ENCODE measurements around the gene MMD2. TPM values are rescaled to one million over a fixed set of nuclear protein-coding genes. Genes with fewer than 3 reads are reported as not detected.

MMD2 gene
- total and polyA plus RNA-seq, 3 experiments from 2014 or later = not detected

GRCh38 chr7:4871056-4871680 lies 87.8 kb downstream of the MMD2 start:
- Histone ChIP-seq H3K9me3 (ENCODE audit: low read length) (no peaks in the 10 kb centered on the region), H3K27ac (ENCODE audit: low read depth, low read length) (no peak overlapping the region), H3K36me3 (ENCODE audit: insufficient read depth, low read length) (no peaks in the 10 kb centered on the region), H3K4me3 (ENCODE audit: low read length) (no peak overlapping the region), H3K27me3 (ENCODE audit: insufficient read depth, low read length, poor library complexity, severe bottlenecking) (no peaks in the 10 kb centered on the region), H3K4me1 (ENCODE audit: insufficient read depth, low read length) (no peaks in the 10 kb centered on the region)
- peak in 1 of 5 donors; percentile 3 for DNase-seq
- Mint-ChIP-seq H3K36me3 (no peaks in the 10 kb centered on the region), H3K27me3 (peaks cover 23 to 45% of the 10 kb centered on the region in 2 donors), H3K4me1 (peaks cover 2 to 13% (median 5%) of the 10 kb centered on the region in 3 donors), H3K9me3 (peaks cover 0 to 3% (median 2%) of the 10 kb centered on the region in 5 donors), H3K27ac (no peak overlapping the region), H3K4me3 (no peak overlapping the region)
- ChIA-PET CTCF (no interaction called here), POLR2A (no interaction called here)

- POLR2A ChIA-PET = no interaction called here
- Mint-ChIP-seq H3K9me3 (peaks cover 0 to 8% (median 2%) of the 10 kb centered on the region in 5 donors), H3K36me3 (no peaks in the 10 kb centered on the region), H3K27me3 (peaks cover 33 to 69% of the 10 kb centered on the region in 2 donors), H3K27ac (no peak overlapping the region), H3K4me1 (peaks cover 2 to 13% (median 5%) of the 10 kb centered on the region in 3 donors), H3K4me3 (no peak overlapping the region)
- CTCF ChIA-PET = no interaction called here
- no peaks in the 10 kb centered on the region for H3K36me3 ChIP-seq (ENCODE audit: insufficient read depth, low read length)
- no peaks in the 10 kb centered on the region for H3K27me3 ChIP-seq (ENCODE audit: insufficient read depth, low read length, poor library complexity, severe bottlenecking)
- H3K4me3 ChIP-seq (ENCODE audit: low read length) = no peak overlapping the region
- no peaks in the 10 kb centered on the region for H3K9me3 ChIP-seq (ENCODE audit: low read length)
- no peak for DNase-seq
- no peaks in the 10 kb centered on the region for H3K4me1 ChIP-seq (ENCODE audit: insufficient read depth, low read length)
- H3K27ac ChIP-seq (ENCODE audit: low read depth, low read length) = no peak overlapping the region
These were observed 90.5 kb downstream of the MMD2 start for GRCh38 chr7:4868493-4868892.

- Mint-ChIP-seq H3K36me3 (peaks cover 0 to 2% (median 0%) of the 10 kb centered on the region in 3 donors), H3K27ac (no peak overlapping the region), H3K27me3 (peaks cover 33 to 69% of the 10 kb centered on the region in 2 donors), H3K9me3 (peaks cover 0 to 15% (median 5%) of the 10 kb centered on the region in 5 donors), H3K4me3 (no peak overlapping the region), H3K4me1 (peaks cover 2 to 5% (median 5%) of the 10 kb centered on the region in 3 donors)
- Histone ChIP-seq H3K36me3 (ENCODE audit: insufficient read depth, low read length) (no peaks in the 10 kb centered on the region), H3K27me3 (ENCODE audit: insufficient read depth, low read length, poor library complexity, severe bottlenecking) (no peaks in the 10 kb centered on the region), H3K9me3 (ENCODE audit: low read length) (no peaks in the 10 kb centered on the region), H3K4me1 (ENCODE audit: insufficient read depth, low read length) (no peaks in the 10 kb centered on the region), H3K4me3 (ENCODE audit: low read length) (no peak overlapping the region), H3K27ac (ENCODE audit: low read depth, low read length) (no peak overlapping the region)
- no peak for DNase-seq
- ChIA-PET CTCF (no interaction called here), POLR2A (no interaction called here)
These were observed 92.2 kb downstream of the MMD2 start for GRCh38 chr7:4866528-4867496.

- peaks cover 0 to 5% (median 0%) of the 10 kb centered on the region in 3 donors for H3K4me1 Mint-ChIP-seq
- Histone ChIP-seq H3K27ac (ENCODE audit: low read depth, low read length) (no peak overlapping the region), H3K4me1 (ENCODE audit: insufficient read depth, low read length) (no peaks in the 10 kb centered on the region), H3K36me3 (ENCODE audit: insufficient read depth, low read length) (no peaks in the 10 kb centered on the region), H3K27me3 (ENCODE audit: insufficient read depth, low read length, poor library complexity, severe bottlenecking) (peaks cover 6% of the 10 kb centered on the region), H3K9me3 (ENCODE audit: low read length) (no peaks in the 10 kb centered on the region), H3K4me3 (ENCODE audit: low read length) (no peak overlapping the region)
- H3K4me3 Mint-ChIP-seq = peak overlapping the region in 6 of 7 donors; percentile 21 to 68 (median 48)
- POLR2A ChIA-PET = no interaction called here
- no peak for DNase-seq
- H3K27ac Mint-ChIP-seq = peak overlapping the region in 1 of 8 donors; percentile 83
- CTCF ChIA-PET = no interaction called here
- peaks cover 0 to 15% (median 4%) of the 10 kb centered on the region in 5 donors for H3K9me3 Mint-ChIP-seq
- peaks cover 20 to 80% of the 10 kb centered on the region in 2 donors for H3K27me3 Mint-ChIP-seq
- peaks cover 0 to 2% (median 0%) of the 10 kb centered on the region in 3 donors for H3K36me3 Mint-ChIP-seq
These were observed 96.8 kb downstream of the MMD2 start for GRCh38 chr7:4862156-4862555.

- Mint-ChIP-seq H3K36me3 (peaks cover 0 to 2% (median 0%) of the 10 kb centered on the region in 3 donors), H3K4me3 (peak within 1 kb of the TSS; percentile 16 to 79 (median 63)), H3K4me1 (peaks cover 0 to 5% (median 0%) of the 10 kb centered on the region in 3 donors), H3K9me3 (peaks cover 0 to 15% (median 4%) of the 10 kb centered on the region in 5 donors), H3K27ac (peak within 1 kb of the TSS in 2 of 8 donors; percentile 43 to 83), H3K27me3 (peaks cover 20 to 81% of the 10 kb centered on the region in 2 donors)
- Histone ChIP-seq H3K4me1 (ENCODE audit: insufficient read depth, low read length) (no peaks in the 10 kb centered on the region), H3K36me3 (ENCODE audit: insufficient read depth, low read length) (no peaks in the 10 kb centered on the region), H3K4me3 (ENCODE audit: low read length) (no peak within 1 kb of the TSS), H3K27me3 (ENCODE audit: insufficient read depth, low read length, poor library complexity, severe bottlenecking) (peaks cover 6% of the 10 kb centered on the region), H3K9me3 (ENCODE audit: low read length) (no peaks in the 10 kb centered on the region), H3K27ac (ENCODE audit: low read depth, low read length) (no peak within 1 kb of the TSS)
- CTCF ChIA-PET = no interaction called here
- peak in 3 of 5 donors; percentile 32 to 51 (median 44) for DNase-seq
- POLR2A ChIA-PET = no interaction called here
These were observed 97.3 kb downstream of the MMD2 start, which contains the start of gene PAPOLB for GRCh38 chr7:4861673-4862072. PAPOLB (minus strand) TSS chr7:4862030; CDS start chr7:4861810, 220 bp downstream.

- peaks cover 0 to 5% (median 0%) of the 10 kb centered on the region in 3 donors for H3K4me1 Mint-ChIP-seq
- H3K27ac Mint-ChIP-seq = peak overlapping the region in 2 of 8 donors; percentile 35 to 43
- no peak overlapping the region for H3K4me3 ChIP-seq (ENCODE audit: low read length)
- H3K9me3 Mint-ChIP-seq = peaks cover 0 to 14% (median 4%) of the 10 kb centered on the region in 5 donors
- ChIA-PET POLR2A (no interaction called here), CTCF (no interaction called here)
- H3K27me3 Mint-ChIP-seq = peaks cover 20 to 82% of the 10 kb centered on the region in 2 donors
- peak overlapping the region in 6 of 7 donors; percentile 0 to 68 (median 63) for H3K4me3 Mint-ChIP-seq
- peaks cover 0 to 2% (median 0%) of the 10 kb centered on the region in 3 donors for H3K36me3 Mint-ChIP-seq
- no peak overlapping the region for H3K27ac ChIP-seq (ENCODE audit: low read depth, low read length)
- H3K9me3 ChIP-seq (ENCODE audit: low read length) = no peaks in the 10 kb centered on the region
- DNase-seq = no peak
- no peaks in the 10 kb centered on the region for H3K36me3 ChIP-seq (ENCODE audit: insufficient read depth, low read length)
- peaks cover 6% of the 10 kb centered on the region for H3K27me3 ChIP-seq (ENCODE audit: insufficient read depth, low read length, poor library complexity, severe bottlenecking)
- no peaks in the 10 kb centered on the region for H3K4me1 ChIP-seq (ENCODE audit: insufficient read depth, low read length)
These were observed 97.8 kb downstream of the MMD2 start for GRCh38 chr7:4861227-4861626.

GRCh38 chr7:4857189-4857588 lies 101.8 kb downstream of the MMD2 start:
- Histone ChIP-seq H3K27ac (ENCODE audit: low read depth, low read length) (no peak overlapping the region), H3K36me3 (ENCODE audit: insufficient read depth, low read length) (no peaks in the 10 kb centered on the region), H3K27me3 (ENCODE audit: insufficient read depth, low read length, poor library complexity, severe bottlenecking) (peaks cover 6% of the 10 kb centered on the region), H3K9me3 (ENCODE audit: low read length) (no peaks in the 10 kb centered on the region), H3K4me3 (ENCODE audit: low read length) (no peak overlapping the region), H3K4me1 (ENCODE audit: insufficient read depth, low read length) (no peaks in the 10 kb centered on the region)
- no peak for DNase-seq
- ChIA-PET CTCF (no interaction called here), POLR2A (no interaction called here)
- no peak overlapping the region for H3K4me3 Mint-ChIP-seq
- no peaks in the 10 kb centered on the region for H3K36me3 Mint-ChIP-seq
- H3K27ac Mint-ChIP-seq = no peak overlapping the region
- H3K4me1 Mint-ChIP-seq = peaks cover 0 to 5% (median 0%) of the 10 kb centered on the region in 3 donors
- peaks cover 0 to 5% (median 2%) of the 10 kb centered on the region in 5 donors for H3K9me3 Mint-ChIP-seq
- peaks cover 3 to 46% of the 10 kb centered on the region in 2 donors for H3K27me3 Mint-ChIP-seq

All from CD8-positive, alpha-beta memory T cell (primary cell).